Fibroblast of lung (primary cell): ENCODE data around the gene ABCC6. TPM values are rescaled to one million over a fixed set of nuclear protein-coding genes. Genes with fewer than 3 reads are reported as not detected.

Experiments
- DNase-seq, 2 donors: peaks; one replicate each; pipeline versions ENCODE4 v3.0.0 to v3.0.0-alpha.2; 2010; ENCODE audit warnings: low read depth in 2 of 2
- H2AFZ ChIP-seq: 2 replicates; pipeline ENCODE4 v1.5.1; 2012; ENCODE audit warnings: low read length, control low read depth, inconsistent platforms
- H3K27ac ChIP-seq: 2 replicates; pipeline ENCODE4 v1.5.1; 2011; ENCODE audit warnings: low read length, control low read depth; ENCODE audit not compliant: insufficient read depth
- H3K27me3 ChIP-seq: 2 replicates; pipeline ENCODE4 v1.5.1; 2011; ENCODE audit warnings: mild to moderate bottlenecking, low read length; ENCODE audit not compliant: control insufficient read depth, insufficient read depth
- H3K36me3 ChIP-seq: 2 replicates; pipeline ENCODE4 v1.5.1; 2011; ENCODE audit warnings: low read length; ENCODE audit not compliant: control insufficient read depth, insufficient read depth
- H3K4me1 ChIP-seq: 2 replicates; pipeline ENCODE4 v1.5.1; 2011; ENCODE audit warnings: low read length; ENCODE audit not compliant: control insufficient read depth, insufficient read depth; ENCODE audit errors: extremely low read depth
- H3K4me2 ChIP-seq: 2 replicates; pipeline ENCODE4 v1.5.1; 2011; ENCODE audit warnings: low read length, control low read depth; ENCODE audit not compliant: insufficient read depth; ENCODE audit errors: extremely low read depth
- H3K4me3 ChIP-seq, 4 experiments: fragments of 200-600 bp in 1 of 4; sonication (generic) in 1 of 4; replicated peaks in 1 of 4; 2 replicates each; pipeline ENCODE4 v1.5.1; 2011 to 2016; ENCODE audit warnings: low read length in 4 of 4, low read depth in 3 of 4, mild to moderate bottlenecking in 3 of 4, control low read depth in 2 of 4, inconsistent platforms in 1 of 4, mixed read lengths in 1 of 4; ENCODE audit not compliant: insufficient read depth in 1 of 4; ENCODE audit errors: control extremely low read depth in 1 of 4
- H3K79me2 ChIP-seq: 2 replicates; pipeline ENCODE4 v1.5.1; 2012; ENCODE audit warnings: mild to moderate bottlenecking, low read length, inconsistent platforms; ENCODE audit not compliant: control insufficient read depth, insufficient read depth
- H3K9ac ChIP-seq: 2 replicates; pipeline ENCODE4 v1.5.1; 2011; ENCODE audit warnings: mild to moderate bottlenecking, low read length, control low read depth; ENCODE audit not compliant: insufficient read depth
- H3K9me3 ChIP-seq: 2 replicates; pipeline ENCODE4 v1.5.1; 2012; ENCODE audit warnings: low read depth, low read length; ENCODE audit not compliant: control insufficient read depth, insufficient read depth
- H4K20me1 ChIP-seq: 2 replicates; pipeline ENCODE4 v1.5.1; 2011; ENCODE audit warnings: low read length; ENCODE audit not compliant: control insufficient read depth, insufficient read depth; ENCODE audit errors: extremely low read depth
- CTCF ChIP-seq, 2 donors: IDR thresholded peaks in 1 of 2; conservative IDR thresholded peaks in 1 of 2; 1 replicate in 1 of 2; 2 replicates in 1 of 2; pipeline ENCODE4 v1.5.1; 2011 to 2012; ENCODE audit warnings: low read length in 2 of 2, control low read depth in 1 of 2, inconsistent platforms in 1 of 2, low read depth in 1 of 2, mild to moderate bottlenecking in 1 of 2
- EZH2 ChIP-seq: IDR thresholded peaks from 2 replicates; pipeline ENCODE4 v1.5.1; 2012; ENCODE audit warnings: low read length, control low read depth, mild to moderate bottlenecking; ENCODE audit errors: missing control alignments
- polyA plus RNA-seq, 2 donors: library from polyadenylated mRNA; depleted of rRNA in 1 of 2; stranded (reverse) in 1 of 2; unstranded in 1 of 2; fragments of >200 nt; gene quantifications; 2 replicates each; pipeline ENCODE4 v1.2.1, GENCODE V29; 2011 to 2012; ENCODE audit warnings: missing spikeins in 1 of 2
- total RNA-seq: library from RNA; depleted of rRNA; stranded (reverse); fragments of >200 nt; gene quantifications from 2 replicates; pipeline ENCODE4 v1.2.1, GENCODE V29; 2014

The ABCC6 gene
- total and polyA plus RNA-seq, 2 donors (not counting 1 experiment from before 2014, with no cell fraction given), result 0.87 to 6.3 TPM

- Histone ChIP-seq H2AFZ (no peak overlapping the region), H3K4me1 (no peaks in the 10 kb centered on the region), H3K4me3 (no peak overlapping the region), H3K27ac (no peak overlapping the region), H3K79me2 (no peaks in the 10 kb centered on the region), H3K27me3 (no peaks in the 10 kb centered on the region), H3K9me3 (no peaks in the 10 kb centered on the region), H3K36me3 (no peaks in the 10 kb centered on the region), H3K9ac (no peak overlapping the region), H4K20me1 (no peaks in the 10 kb centered on the region), H3K4me2 (no peak overlapping the region)
- no peak for DNase-seq
- TF ChIP-seq CTCF (conservative IDR thresholded peaks at IDR 0.05 in 1 of 2, IDR thresholded peaks at IDR 0.05 in 1 of 2; ENCODE audit: low read depth in 1 of 2, low read length in 2 of 2) (no peak), EZH2 (no peak)
Measured at GRCh38 chr16:16197966-16198365, 25.3 kb downstream of the ABCC6 start.

GRCh38 chr16:16197331-16197730, 26.0 kb downstream of the ABCC6 start:
- Histone ChIP-seq H3K9ac (no peak overlapping the region), H3K4me3 (no peak overlapping the region), H3K4me2 (no peak overlapping the region), H3K9me3 (no peaks in the 10 kb centered on the region), H3K27me3 (peaks cover under 1% of the 10 kb centered on the region), H4K20me1 (no peaks in the 10 kb centered on the region), H3K27ac (no peak overlapping the region), H2AFZ (no peak overlapping the region), H3K79me2 (no peaks in the 10 kb centered on the region), H3K36me3 (no peaks in the 10 kb centered on the region), H3K4me1 (no peaks in the 10 kb centered on the region)
- DNase-seq, result no peak
- no peak for TF ChIP-seq EZH2
- TF ChIP-seq CTCF (conservative IDR thresholded peaks at IDR 0.05 in 1 of 2, IDR thresholded peaks at IDR 0.05 in 1 of 2; ENCODE audit: low read depth in 1 of 2, low read length in 2 of 2), result no peak

GRCh38 chr16:16196099-16196498, 27.2 kb downstream of the ABCC6 start:
- no peak overlapping the region for H3K27ac ChIP-seq
- DNase-seq, result no peak
- peaks cover 2% of the 10 kb centered on the region for H3K27me3 ChIP-seq
- no peak for TF ChIP-seq EZH2
- TF ChIP-seq CTCF (conservative IDR thresholded peaks at IDR 0.05 in 1 of 2, IDR thresholded peaks at IDR 0.05 in 1 of 2; ENCODE audit: low read depth in 1 of 2, low read length in 2 of 2), result no peak
- no peaks in the 10 kb centered on the region for H3K9me3 ChIP-seq
- H3K4me1 ChIP-seq, result no peaks in the 10 kb centered on the region
- H3K79me2 ChIP-seq, result no peaks in the 10 kb centered on the region
- H3K36me3 ChIP-seq, result no peaks in the 10 kb centered on the region
- no peak overlapping the region for H3K4me3 ChIP-seq
- H4K20me1 ChIP-seq, result no peaks in the 10 kb centered on the region
- no peak overlapping the region for H3K9ac ChIP-seq
- H2AFZ ChIP-seq, result no peak overlapping the region
- no peak overlapping the region for H3K4me2 ChIP-seq
